IPS DF 19.7 (cell line): ENCODE results near the gene LINGO4.
A peak's percentile ranks its signal among the peaks of the same experiment; 100 is the strongest.
"Not testable (repeated sequence)": the region's sequence is repeated elsewhere in the genome, so short reads cannot be mapped to it uniquely, and the experiment has no call there.

Source experiments
- DNase-seq: peaks from one replicate; pipeline ENCODE4 v3.0.0-alpha.2; 2013; ENCODE audit warnings: low read depth, low spot score

LINGO4 gene

DNA sequence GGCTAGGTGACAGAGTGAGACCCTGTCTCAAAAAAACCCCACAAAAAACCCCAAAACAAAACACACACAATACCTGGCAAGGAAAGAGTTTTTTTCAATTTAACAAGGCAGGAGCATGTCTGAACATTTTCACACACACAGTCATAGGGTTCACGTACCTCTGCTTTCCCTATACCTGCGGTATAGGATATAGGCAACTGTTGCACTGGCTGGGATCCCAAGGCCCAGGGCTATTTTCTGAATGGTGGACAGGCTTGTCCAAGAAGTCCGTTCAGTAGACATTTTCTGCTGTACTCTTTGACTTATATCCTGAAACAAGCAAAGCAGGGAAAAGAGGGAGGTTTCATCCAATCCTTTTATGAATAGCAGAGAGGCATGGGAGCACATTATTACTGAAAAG is 22.5 kb downstream of the LINGO4 start:
- DNase-seq, result no peak

DNA sequence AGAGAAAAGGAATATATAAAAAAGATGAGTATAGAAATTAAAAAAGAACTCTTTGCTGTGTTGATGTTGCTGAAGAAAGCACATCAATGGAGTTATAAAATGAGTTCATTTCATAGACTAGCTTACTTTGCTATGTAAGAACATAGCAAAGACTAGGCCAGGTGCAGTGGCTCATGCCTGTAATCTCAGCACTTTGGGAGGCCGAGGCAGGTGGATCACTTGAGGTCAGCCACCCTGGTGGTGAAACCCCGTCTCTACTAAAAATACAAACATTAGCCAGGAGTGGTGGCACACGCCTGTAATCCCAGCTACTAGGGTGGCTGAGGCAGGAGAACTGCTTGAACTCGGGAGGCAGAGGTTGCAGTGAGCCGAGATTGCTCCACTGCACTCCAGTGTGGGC is 23.2 kb downstream of the LINGO4 start:
- DNase-seq, result not testable (repeated sequence)

DNA sequence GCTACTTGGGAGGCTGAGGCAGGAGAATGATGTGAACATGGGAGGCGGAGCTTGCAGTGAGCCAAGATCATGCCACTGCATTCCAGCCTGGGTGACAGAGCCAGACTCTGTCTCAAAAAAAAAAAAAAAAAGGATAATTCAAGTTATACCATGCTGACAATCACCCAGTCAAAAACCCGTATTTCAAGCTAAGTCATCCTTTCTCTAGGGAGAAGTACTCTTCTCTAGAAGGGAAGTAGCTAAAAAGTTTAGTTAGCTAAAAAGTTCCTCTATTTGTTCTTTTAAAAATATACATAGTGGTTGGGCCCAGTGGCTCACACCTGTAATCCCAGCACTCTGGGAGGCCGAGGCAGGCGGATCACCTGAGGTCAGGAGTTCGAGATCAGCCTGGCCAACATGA is 24.5 kb downstream of the LINGO4 start:
- not testable (repeated sequence) for DNase-seq

DNA sequence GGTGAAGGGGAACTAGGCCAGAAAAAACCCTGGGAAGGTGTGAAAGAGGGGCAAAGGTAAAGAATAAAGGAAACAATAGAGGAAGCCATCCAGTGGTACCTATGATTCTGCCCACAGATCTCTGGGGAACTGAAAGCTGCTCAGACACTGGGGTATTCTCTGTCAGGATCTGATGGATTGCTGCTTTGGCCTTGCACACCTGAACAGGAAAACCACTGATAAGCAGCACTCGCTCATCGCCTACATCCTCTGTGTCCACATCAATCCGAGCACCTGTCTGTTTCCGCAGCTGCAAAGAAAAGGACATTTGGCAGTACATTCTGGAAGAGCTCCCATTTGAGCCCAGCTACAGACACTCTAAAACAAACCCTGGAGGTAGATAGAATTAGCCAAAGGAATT is 25.4 kb downstream of the LINGO4 start:
- DNase-seq, result no peak

DNA sequence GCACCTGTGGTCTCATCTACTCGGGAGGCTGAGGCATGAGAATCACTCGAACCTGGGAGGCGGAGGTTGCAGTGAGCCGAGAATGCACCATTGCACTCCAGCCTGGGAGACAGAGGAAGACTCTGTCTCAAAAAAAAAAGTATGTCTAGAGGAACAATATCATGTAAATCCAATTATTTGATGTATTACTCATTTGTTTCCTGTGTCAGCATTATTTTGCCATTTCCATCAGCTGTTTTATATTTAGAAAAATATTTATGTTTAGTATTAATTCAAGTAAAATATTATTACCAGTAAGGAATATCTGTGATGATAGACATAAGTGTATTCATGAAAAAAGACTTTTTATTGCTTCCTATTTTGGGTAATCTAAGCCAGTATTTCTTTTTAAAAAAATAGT is 27.9 kb downstream of the LINGO4 start:
- no peak for DNase-seq

DNA sequence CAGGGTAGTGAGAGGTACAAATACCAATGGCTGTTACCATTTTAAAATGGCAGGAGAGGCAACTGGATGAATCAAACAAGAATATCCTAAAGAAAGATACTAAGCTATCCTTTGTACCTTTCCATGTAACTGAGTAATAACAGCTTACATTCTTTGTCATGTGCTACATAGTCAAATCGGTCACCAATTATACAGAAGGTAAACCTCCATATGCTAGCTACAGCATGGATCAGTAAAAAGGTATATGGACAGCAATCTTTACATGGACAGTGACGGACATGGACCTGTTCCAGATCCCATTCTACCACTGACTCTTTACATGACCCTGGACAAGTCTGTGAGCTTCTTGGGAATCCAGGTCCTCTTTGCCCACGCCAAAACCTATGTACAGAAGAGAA is 28.6 kb downstream of the LINGO4 start:
- DNase-seq, result no peak

DNA sequence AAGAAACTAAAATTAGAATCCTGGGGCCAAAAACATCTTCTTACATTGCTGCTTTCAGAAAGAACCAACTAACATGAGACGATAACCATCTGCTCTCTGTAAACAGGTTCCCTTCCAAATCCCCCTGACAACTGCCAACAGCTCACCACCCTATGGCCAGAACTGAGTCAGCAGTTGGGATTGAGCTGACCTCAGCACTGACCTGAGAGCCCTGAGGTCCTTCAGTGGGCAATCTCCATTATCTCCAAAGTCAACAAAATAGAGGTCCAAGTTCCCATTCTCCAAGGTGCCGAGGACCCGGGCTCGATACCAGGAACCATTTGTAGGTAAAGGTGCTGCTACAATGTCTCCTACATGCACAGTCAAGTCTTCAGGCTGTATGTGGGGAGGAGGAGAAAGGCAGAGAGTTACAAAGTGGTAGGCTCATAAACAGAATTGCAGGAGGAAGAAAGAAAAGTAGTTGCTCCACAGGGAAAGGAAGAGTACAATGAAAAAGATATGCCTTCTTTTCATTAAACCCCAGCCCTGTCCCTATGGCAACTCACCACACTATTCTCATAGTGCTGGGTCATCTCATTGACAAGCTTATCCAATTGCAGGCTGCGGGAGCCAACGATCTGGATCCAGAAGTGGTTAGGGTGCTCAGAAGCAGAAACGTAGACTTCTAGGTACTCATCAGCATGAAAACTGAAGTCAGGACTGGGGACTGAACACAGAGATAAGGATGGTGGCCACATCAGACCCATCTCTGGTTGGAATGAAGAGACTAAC is 29.1 kb downstream of the LINGO4 start:
- no peak for DNase-seq

DNA sequence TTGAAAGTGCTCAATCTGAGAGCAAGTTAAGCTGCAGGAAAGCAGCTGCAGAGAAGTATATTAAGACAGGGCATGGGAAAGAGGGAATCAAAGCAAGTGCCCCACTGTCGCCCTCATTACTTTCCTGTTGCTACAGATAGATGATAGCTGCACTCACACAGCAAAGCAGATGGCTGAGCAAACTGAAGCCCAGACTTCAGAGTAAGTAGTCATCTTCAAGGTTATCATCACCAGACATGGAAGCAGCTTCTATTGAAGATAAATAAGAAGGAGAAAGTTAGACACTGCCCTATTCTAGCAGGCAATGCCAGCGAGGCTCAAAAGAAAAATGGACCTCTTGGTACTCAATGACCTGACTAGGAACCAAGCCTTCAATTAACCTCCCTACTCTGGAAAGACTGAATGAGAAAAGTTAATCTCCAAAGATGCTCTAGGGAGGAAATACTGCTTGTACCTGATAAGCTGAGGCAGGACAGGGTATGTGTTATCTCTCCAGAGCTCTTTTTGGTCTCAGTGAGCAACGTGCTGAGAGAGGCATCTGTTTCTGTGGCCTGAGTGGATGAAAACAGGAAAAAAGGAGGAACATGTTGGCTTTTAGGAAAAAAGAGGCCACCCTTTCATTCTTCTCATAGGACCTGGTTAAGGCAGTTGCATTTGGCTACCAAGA is 30.8 kb downstream of the LINGO4 start:
- DNase-seq, result no peak

DNA sequence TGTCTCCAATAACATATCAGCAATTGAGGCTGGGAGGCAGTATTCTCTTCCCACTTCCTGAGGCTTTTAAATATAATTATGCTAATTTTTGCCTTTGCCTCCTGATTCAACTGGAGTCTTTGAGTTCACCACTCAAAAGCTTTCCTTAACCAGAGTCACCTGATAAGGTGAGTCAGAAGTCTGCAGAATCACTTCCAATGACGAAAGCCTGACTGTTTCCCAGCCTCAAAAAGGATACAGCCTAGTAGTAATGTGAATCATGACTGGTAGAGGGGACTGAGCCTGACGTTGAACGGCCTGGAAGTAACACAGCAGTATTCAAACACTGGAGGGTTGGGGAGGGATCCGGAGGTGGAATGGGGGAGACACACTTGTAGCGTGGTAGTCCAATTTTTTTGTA is 31.5 kb downstream of the LINGO4 start:
- no peak for DNase-seq

DNA sequence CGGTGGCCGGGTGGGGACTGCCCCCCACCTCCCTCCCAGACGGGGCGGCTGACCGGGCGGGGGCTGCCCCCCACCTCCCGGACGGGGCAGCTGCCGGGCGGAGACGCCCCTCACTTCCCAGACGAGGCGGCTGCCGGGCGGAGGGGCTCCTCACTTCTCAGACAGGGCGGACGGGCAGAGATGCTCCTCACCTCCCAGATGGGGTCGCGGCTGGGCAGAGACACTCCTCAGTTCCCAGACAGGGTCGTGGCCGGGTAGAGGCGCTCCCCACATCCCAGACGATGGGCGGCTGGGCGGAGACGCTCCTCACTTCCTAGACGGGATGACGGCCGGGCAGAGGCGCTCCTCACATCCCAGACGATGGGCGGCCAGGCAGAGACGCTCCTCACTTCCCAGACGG is 35.9 kb downstream of the LINGO4 start:
- not testable (repeated sequence) for DNase-seq

DNA sequence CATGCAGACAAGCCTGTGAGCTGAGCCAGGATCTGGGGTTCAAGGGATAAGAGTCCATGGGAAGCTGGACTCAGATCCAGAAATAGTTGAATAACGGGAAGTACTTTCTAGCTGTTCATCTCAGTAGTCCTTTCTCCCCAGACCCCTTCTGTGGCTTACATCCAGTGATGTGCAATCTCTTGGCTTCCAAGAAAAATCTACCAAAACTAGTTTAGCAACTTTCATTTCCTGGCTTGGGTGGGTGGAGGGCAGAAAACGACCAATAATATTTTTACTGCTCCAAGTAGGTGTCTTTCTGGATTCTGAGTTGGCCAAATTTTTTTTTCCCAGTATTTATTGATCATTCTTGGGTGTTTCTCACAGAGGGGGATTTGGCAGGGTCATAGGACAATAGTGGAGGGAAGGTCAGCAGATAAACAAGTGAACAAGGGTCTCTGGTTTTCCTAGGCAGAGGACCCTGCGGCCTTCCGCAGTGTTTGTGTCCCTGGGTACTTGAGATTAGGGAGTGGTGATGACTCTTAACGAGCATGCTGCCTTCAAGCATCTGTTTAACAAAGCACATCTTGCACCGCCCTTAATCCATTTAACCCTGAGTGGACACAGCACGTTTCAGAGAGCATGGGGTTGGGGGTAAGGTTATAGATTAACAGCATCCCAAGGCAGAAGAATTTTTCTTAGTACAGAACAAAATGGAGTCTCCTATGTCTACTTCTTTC is 36.7 kb downstream of the LINGO4 start:
- DNase-seq, result not testable (repeated sequence)

DNA sequence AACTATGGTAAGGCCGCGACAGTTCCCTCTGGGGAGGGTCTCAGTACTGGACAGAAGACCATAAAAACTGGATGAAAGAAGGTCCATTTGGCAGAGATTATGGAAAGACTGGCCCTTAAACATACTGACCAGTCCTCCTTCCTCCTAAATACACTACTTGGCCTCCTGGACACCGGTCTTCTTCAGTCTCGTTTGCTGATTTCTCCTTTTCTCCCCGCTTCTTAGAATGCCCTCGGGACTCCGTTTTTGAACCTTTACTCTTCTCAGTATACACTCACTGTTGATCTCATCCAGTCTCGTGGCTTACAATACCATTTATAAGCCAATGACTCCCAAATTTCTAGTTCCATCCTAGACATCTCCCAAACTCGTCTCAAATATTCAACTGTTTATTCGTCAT is 41.2 kb downstream of the LINGO4 start:
- no peak for DNase-seq

DNA sequence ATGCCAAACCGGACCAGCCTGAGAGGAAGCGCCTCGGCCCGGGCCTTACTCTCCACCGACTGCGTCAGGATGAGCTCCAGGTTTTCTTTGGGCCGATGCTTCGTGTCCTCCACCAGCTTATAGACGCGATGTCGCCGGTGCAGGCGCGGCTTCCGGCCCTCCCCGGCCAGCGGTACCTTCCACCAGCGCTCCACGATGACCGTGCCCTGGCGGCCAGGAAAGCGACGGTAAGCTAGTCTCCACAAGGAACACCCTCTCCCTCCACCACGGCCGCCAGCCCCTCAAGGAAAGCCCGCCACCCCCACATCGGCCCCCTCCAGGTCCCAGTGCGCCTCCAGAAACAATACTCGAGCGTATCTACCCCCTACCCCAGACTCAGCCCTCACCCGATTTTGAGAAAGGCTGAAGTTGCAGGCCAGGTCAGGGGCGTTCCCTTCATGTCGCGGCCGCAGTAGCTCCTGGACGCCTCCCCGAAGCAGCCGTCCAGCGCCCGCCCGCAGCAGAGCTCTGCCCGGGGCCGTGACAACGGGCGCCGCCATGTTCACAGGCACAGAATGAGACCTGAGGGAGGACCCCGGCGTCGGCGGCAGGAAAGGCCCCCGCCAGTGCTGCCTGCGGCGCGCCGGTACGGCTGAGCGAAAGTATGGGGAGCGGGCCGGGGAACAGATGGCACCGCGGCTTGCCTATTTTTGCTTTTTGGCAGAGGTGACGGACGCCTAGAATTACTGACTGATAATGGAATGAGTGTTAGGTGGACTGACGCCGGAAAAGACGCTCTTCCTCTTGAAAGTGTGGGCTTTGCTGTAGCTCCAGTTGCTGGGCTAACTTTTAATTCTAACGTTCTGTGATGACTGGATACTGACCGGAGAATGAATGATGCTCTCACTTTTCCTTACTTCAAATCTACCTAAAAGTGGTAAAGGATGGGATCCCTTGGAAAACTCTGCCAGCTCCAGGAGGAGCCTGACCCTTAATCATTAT is 42.0 kb downstream of the LINGO4 start, which contains the start of gene MRPL9:
TSS of gene MRPL9 (minus strand) at position 556 of the 981 bp plus-strand sequence. CDS start at position 539, 17 bp downstream.
- peak; percentile 20 for DNase-seq

DNA sequence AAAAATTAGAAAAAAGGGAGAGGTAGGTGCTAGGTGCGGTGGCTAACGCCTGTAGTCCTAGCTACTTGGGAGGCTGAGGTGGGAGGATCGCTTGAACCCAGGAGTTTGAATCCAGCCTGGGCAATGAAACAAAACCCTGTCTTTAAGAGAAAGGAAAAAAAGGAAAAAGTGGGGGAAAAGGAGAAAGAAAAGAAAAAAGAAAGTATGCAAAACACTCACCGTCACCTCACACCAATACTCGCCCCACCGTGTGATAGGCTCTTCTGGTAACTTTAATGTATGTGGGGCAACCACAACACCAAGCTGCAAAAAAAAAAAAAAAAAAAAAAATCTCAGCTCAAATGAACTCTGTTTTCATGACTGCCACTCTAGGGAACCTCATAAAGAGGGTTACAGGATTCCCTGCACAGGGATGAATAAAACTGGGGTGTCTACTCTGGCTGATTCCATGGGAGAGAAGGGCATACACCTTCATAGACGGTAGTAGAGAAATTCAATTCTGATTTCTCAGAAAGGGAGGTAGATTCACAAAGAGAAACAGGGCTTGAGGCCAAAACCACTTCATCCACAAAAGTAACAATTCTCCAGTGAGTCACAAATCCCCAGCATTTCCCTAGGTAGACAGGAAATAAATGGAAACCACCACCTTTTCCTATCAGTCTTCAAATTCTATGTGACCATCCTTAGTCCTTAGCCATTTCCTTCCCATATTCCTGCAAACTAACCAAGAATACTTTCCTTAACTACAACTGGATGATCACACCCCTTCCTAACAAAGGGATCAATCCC is 44.4 kb downstream of the LINGO4 start:
- DNase-seq, result no peak

DNA sequence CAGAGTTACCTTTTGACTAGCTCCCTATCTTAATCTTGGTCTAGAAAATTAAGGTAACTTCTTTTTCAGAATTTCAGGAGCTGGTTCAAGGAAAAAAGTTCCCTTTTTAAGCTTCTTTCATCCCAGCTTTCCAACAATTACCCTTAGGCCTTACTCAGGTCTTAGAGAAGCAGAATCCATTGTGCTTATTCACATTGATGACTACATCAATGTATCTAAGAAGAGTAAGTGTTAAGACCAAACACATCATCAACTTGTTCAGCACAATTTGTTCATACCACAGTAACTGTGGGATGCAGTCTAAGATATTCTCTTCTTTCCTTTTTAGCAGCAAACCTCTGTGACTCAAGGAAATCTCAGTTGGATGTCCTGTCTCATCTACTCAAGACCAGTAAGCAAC is 46.0 kb downstream of the LINGO4 start:
- no peak for DNase-seq

DNA sequence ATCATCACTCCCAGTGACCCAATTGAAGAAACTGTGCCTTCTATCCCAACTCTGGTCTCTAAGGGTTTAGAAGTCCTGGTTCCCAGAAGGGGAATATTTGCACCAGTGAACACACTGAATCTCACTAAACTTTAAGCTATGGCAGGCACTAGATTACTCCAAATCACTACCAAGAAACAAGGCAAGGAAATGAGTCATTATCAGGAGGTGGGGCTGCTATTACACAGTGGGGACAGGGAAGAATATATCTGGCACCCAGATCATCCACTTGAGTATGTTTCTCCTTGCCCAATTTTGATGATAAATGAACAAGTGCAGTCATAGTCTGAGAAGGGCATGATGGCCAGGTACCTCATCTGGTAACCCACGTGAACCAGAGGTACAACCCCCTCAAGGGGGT is 48.9 kb downstream of the LINGO4 start:
- no peak for DNase-seq
